GM19372 (cell line): ENCODE measurements around the gene ZSCAN5A.
"Not testable (repeated sequence)": the region's sequence is repeated elsewhere in the genome, so short reads cannot be mapped to it uniquely, and the experiment has no call there.

Experiments used
- ATAC-seq: cut with Tn5 transposase; IDR thresholded peaks from one replicate; pipeline ENCODE4 v1.9.1; 2021; ENCODE audit warnings: mild to moderate bottlenecking, low read depth, moderate library complexity; ENCODE audit not compliant: unreplicated experiment

ZSCAN5A gene

DNA sequence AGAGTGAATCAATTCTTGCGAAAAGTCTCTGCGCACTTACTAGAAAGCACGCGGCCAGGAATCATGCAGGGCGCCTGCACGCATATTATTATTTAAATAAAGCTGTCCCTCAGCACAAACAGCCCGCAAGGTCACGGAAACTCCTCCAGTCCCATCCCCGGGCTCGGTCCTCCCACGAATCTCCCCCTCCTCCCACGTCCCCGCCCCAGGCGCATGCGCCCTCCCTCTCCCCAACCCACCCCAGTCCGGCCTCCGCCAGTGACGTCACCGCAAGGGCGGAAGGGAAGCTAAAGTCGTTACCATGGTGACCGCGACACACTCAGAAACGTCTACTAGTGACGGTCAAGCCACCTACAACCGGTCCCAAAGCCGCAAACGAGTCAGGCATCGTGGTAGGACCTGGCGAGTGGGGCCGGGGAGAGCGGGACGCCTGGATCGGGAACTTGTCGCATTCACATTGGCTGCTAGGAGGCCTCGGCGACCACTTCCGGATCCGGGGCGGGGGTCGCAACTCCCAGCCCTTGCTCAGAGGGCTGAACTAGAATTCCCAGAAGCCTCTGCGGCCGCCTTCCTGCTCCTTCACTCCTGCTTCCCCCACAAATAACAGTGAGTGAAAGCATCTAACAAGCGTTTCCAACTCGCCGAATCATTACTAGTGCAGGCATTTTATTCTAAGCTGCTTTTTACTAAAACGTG, at the start of gene ZSCAN5A:
TSS of gene ZSCAN5A (minus strand) at position 459 of the 696 bp plus-strand sequence. CDS start 89,793 bp downstream, outside the sequence.
- ATAC-seq = peak; percentile 68

DNA sequence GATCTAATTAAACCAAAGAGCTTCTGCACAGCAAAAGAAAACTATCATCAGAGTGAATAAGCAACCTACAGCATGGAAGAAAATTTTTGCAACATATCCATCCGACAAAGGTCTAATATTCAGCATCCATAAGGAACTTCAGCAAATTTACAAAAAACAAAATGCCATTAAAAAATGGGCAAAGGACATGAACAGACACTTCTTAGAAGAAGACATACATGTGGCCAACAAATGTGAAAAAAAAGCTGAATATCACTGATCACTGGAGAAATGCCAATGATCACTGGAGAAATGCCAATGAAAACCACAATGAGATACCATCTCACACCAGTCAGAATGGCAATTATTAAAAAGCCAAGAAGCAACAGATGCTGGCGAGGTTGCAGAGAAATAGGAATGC, 46.2 kb upstream of the ZSCAN5A start:
- ATAC-seq = no peak

GRCh38 chr19:56356944-56357343, 42.3 kb upstream of the ZSCAN5A start:
- ATAC-seq = no peak

GRCh38 chr19:56355517-56355916, 40.9 kb upstream of the ZSCAN5A start:
- ATAC-seq = no peak

DNA sequence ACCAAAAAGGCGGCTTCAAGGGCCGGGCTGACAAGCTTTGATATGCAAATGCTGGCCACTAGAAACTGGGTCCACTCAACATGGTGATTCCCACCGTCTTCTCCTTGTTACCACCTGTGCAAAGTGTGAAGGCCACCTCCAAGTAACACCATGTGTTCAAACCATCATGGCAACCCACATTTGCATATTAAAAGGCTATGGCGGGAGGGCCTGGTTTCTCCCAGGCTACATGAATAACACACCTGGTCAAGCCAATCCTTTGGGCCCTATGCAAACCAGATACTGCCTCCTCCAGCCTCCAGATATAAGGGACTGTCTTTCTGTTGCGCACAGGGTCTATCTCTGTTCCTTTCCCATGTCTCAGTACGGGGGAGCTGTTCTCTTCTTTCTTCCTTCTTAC, 36.6 kb upstream of the ZSCAN5A start:
- ATAC-seq = no peak

DNA sequence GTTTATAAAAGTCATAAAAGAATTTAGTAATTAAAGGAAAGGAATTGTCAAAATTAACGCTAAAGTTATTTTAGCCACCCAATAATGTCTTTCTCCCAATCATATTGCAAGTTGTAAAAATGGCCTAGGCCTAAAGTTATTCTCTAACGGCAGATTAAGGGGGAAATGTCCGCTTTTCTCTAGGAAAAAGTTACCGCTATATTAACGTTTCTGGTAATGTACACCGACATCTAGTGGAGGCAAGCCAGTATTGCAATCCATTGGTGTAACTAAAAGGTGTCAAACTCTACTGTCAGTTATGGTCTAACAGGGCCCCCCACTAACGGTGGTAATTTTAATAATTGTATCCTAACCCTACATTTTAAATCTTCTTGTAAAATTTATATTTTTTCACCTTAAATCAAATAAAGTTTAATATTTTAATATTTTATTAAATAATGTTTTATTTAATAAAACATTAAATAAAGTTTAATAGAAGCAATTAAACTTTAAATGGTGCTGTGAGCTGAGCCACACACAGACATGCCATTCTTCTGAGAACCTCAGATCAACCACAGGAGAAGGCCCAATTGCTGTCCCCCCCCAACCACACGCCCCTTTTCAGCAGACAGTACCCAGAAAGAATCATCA, 35.9 kb upstream of the ZSCAN5A start:
- ATAC-seq = no peak

DNA sequence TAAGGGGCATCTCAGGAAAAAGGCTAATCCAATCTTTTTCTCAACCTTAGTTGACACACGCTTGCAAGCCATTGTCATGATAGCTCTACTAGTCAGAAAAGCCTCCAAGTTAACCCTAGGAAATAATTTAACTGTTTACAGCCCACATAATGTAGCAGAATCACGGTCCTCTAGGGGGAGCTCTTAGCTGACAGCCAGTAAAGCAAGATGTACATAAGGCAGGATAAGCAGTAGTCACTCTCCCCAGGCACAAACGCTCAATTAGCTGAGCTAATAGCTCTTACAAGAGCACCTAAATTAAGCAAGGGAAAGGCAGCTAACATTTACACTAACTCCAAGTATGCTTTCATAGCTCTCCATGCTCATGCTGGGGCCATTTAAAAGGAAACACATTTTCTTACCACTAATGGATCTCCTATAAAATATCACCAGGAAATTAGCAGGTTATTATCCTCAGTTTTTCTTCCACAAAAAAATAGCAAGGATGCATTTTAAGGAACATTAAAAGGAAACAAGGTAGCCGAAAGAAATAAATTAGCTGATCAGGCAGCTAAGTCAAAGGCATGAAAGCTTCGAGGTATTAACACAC, 33.7 kb upstream of the ZSCAN5A start:
- ATAC-seq = no peak

DNA sequence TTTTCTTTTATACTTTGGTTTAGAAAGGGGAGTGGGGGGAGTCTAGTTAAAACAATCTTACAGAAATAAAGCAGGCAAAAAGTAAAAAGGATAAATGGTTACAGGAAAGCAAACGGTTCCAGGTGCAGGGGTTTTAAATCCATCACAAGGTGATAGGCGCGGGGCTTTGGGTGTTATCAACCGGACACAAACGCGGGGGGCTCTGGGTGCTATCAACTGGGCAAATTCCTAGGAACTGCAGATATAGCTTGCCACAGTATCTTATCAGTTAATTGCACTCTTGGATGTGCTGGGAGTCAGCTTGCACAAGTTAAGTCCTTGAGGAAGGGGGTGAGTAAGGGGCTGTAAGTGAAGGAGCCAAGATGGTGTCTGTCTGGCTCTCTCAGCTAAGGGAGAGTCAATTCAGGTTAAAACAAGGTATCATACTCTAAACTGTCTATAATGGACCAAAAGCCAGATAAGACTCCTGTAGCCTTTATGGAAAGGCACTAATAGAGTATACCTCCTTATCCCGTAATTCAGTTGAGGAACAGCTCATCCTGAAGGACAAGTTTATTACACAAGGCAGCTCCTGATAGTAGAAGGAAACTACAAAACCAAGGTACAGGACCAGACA, 32.6 kb upstream of the ZSCAN5A start:
- no peak for ATAC-seq

DNA sequence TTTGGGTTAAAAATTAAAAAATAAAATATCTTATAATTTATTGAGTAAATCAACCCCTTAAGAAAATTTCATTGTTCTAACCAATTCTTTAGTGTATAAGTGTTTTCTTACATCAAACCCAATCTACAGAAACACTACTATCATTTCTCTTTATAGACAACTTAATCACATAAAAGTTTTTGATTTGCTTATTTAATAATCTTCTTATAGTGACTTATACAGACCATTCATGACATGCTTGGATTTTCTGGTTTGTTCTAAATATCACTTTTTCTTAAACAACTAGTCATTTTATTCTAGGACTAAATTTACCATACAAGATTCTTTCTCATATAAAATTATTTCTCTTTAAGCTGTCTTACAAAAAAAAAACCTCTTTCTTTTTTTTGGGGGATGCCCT, 27.3 kb upstream of the ZSCAN5A start:
- no peak for ATAC-seq

DNA sequence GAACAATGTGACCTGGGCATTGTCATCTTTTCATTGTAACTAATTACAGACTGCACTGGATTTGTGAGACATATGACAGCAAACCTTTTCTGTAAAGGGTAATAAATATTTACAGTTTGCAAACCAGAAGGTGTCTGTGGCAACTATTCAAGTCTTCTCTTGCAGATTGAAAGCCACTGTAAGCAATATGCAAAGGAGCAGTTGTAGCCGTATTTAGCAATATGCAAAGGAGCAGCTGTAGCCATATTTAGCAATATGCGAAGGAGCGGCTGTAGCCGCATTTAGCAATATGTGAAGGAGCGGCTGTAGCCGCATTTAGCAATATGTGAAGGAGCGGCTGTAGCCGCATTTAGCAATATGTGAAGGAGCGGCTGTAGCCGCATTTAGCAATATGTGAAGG, 24.4 kb upstream of the ZSCAN5A start:
- ATAC-seq = not testable (repeated sequence)

DNA sequence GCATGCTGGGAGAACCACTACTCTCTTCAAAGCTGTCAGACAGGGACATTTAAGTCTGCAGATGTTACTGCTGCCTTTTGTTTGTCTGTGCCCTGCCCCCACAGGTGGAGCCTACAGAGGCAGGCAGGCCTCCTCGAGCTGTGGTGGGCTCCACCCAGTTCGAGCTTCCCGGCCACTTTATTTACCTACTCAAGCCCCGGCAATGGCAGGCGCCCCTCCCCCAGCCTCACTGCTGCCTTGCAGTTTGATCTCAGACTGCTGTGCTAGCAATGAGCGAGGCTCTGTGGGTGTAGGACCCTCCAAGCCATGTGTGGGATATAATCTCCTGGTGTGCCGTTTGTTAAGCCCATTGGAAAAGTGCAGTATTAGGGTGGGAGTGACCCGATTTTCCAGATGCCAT, 22.4 kb upstream of the ZSCAN5A start:
- ATAC-seq = not testable (repeated sequence)

- ATAC-seq = not testable (repeated sequence)
Measured at GRCh38 chr19:56335371-56335770, 20.7 kb upstream of the ZSCAN5A start.

DNA sequence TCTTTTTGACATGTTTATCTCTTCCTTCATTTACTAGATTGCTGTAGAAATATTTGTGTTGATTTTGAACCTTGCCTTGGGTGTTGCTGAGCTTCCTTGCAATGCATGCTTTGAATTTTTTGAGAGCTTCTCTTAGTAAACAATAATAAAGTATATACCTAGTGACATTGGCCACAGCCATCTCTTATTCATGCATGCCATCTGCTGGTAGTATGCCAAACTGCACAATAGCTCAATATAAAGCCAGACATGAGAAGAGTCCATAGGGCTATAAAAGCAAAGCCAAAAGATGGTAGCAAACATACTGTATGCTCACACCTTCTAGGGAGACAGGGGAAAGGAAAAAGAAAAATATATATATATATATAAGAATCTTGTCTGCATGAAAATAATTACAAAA, 18.9 kb upstream of the ZSCAN5A start:
- ATAC-seq = no peak

GRCh38 chr19:56332695-56333094, 18.1 kb upstream of the ZSCAN5A start:
- no peak for ATAC-seq

GRCh38 chr19:56324436-56324835, 9.8 kb upstream of the ZSCAN5A start:
- no peak for ATAC-seq

- no peak for ATAC-seq
Measured at GRCh38 chr19:56321989-56322440, 7.4 kb upstream of the ZSCAN5A start.

GRCh38 chr19:56321254-56321988, 6.8 kb upstream of the ZSCAN5A start:
- ATAC-seq = no peak

- ATAC-seq = no peak
Measured at GRCh38 chr19:56319991-56320390, 5.4 kb upstream of the ZSCAN5A start.

GRCh38 chr19:56317749-56318148, 3.1 kb upstream of the ZSCAN5A start:
- no peak for ATAC-seq

- no peak for ATAC-seq
Measured at GRCh38 chr19:56316728-56317127, 2.1 kb upstream of the ZSCAN5A start.
